A673 (cell line): ENCODE data around the gene PBRM1.

ENCODE experiments used
- CTCF ChIP-seq: fragments of 300-800, 200-600 bp; sonication (generic); conservative IDR thresholded peaks from 2 replicates; pipeline ENCODE4 v1.5.1; 2017; ENCODE audit warnings: low read depth, mild to moderate bottlenecking, antibody characterized with exemption, low read length, moderate library complexity, mixed read lengths
- EZH2 ChIP-seq: fragments of 200-600 bp; sonication (generic); IDR thresholded peaks from 2 replicates; pipeline ENCODE4 v1.6.1; 2017; ENCODE audit warnings: borderline replicate concordance, low read depth, mild to moderate bottlenecking, mixed read lengths, antibody characterized with exemption, low read length; ENCODE audit not compliant: poor library complexity, severe bottlenecking

DNA sequence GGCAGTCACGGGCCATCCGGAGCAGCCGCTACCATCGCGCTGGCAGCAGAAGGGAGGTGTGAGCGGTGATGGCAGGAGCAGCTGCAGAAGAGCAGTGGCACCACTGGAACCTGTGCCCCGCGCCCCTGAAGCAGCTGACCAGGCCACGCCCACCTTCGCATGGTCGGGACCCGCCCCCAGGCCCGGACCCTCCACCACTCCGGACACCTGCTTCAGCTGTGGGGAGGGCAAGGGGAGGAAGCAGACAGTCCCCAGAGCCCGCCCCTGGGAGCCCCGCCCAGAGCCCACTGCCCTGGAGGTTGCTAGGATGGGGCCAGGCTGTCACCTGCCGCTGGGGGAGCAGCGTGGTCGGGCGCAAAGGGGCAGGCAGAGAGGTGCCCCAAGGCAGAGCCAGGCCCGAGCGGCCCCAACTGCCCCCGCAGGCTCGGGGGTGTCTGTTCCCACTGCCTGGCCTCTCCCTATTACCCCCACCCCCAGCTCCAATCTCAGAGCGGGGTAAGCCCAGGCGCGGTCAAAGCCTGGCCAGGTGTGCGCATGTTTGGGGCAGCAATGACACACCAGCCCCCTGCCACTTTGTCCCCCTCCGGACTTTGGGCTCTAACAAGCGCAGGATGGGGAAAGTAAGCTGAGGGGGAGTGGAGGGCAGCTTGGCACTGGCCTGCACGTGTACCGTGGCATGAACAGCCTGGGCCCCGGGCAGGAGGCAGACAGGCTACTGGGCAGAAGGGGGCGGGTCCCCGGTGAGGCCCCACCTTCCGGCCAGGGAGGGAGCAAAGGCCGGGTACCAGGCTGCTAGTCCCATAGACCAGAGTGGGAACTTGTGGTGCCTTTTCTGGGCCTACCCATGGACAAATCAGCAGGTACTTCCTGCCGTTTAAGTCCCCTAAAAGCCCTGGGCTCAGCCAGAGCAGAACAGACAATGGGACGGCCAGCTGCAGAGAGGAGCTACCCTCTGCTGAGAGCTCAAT lies 28.9 kb upstream of the PBRM1 start:
- TF ChIP-seq CTCF = no peak
- TF ChIP-seq EZH2 = no peak
